GM19438 (cell line): ENCODE measurements around the gene NCOA1.
"Not testable (repeated sequence)": the region's sequence is repeated elsewhere in the genome, so short reads cannot be mapped to it uniquely, and the experiment has no call there.

Experiments
- ATAC-seq: cut with Tn5 transposase; IDR thresholded peaks from one replicate; pipeline ENCODE4 v1.9.1; 2021; ENCODE audit warnings: low read depth; ENCODE audit not compliant: unreplicated experiment

The NCOA1 gene

DNA sequence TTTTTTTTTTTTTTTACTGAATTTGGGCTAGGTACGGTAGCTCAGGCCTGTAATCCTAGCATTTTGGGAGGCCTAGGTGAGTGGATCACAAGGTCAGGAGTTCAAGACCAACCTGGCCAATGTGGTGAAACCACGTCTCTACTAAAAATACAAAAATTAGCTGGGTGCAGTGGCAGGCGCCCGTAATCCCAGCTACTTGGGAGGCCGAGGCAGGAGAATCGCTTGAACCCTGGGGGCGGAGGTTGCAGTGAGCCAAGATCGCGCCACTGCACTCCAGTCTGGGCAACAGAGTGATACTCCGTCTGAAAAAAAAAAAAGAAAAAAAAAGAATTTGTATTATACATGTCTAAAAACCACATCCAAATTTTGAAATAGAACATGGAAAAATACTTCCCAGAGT is 78.5 kb downstream of the NCOA1 start:
- ATAC-seq, result not testable (repeated sequence)

DNA sequence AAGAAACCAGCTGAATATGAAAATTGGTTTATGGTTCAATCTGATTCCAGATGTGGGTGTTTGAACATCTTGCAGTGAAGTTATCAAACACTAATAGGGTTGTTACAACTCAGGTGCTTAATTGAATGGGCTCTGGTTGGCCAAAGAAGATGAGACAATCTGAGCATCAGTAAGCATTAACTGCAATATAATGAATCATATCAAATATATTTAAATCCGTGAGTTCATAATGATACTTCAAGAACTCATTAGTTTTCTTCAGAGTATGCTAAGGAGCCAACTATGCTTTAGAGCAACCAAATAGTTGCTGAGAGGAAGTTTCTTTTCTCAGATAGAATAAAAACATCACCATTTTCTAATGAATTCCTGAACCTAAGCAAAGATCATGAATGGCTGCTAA is 79.2 kb downstream of the NCOA1 start:
- no peak for ATAC-seq

DNA sequence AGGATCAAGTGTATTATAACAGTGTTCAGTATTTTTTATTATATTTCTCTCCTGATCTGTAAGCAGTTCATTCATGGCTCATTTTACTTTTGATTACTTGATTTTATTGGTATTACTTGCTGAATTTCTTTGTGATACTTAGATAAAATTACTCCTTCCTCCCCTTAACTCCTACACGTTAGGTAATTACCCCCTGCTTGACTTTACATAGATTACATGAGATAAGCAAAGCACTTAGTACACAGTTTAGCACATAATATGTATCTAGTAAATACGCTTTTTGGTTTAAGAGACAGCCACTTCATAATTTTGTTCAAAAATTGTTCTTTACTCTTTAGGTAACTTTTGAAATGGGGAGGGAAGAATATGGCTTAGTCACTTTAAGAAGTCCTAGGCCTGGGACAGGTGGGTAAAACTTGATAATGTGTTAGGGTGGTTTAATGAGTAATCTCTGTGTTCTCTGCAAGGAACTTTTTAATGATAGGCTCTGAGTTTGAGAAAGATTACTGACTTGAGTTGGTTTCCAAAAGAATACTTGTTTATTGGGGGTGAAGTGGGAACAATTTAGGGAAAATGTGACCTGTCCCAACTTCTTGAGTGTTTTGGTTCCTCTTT is 80.9 kb downstream of the NCOA1 start:
- no peak for ATAC-seq

- no peak for ATAC-seq
These were observed 85.1 kb downstream of the NCOA1 start for GRCh38 chr2:24576146-24576545.

DNA sequence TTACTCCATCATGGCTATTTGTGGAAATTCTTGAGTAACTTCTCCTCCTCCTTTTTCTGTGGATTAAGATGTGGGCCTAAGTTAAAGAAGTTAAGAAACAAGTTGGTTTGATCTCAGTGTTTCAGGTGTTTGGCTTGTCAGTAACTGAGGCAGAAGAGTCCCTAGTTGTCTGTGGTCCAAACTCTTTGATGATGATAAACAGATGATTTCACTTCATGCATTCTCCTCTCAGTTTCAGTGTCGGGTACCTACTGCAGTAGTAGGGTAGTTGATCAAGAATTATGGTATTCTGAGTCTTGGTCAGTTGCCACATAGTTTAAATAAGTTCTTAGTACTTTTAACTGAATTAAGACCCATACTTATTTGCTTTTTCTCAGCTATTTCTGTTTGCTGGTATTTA is 85.6 kb downstream of the NCOA1 start:
- peak; percentile 40 for ATAC-seq

DNA sequence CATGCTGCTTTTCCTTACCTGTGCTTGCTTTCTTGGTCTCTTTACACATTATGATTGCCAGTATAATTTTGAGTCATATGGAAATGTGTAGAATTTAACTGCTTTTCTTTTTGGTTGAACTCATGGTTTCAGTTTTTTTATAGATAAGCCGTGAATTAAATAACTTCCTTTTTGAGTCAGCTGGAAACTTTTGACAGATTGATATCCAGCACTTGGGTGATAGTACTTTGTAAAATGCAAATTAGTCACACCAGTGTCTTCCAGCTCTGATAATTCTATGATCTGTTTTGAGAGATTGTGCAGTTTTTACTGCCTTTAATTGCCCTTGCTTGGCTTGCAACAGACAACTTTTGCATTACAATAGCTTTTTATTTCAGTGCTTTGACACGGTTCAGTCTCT is 86.4 kb downstream of the NCOA1 start:
- ATAC-seq, result peak; percentile 54

GRCh38 chr2:24579053-24579803 is 88.2 kb downstream of the NCOA1 start:
- no peak for ATAC-seq

- no peak for ATAC-seq
These were observed 89.5 kb downstream of the NCOA1 start for GRCh38 chr2:24580561-24580960.

DNA sequence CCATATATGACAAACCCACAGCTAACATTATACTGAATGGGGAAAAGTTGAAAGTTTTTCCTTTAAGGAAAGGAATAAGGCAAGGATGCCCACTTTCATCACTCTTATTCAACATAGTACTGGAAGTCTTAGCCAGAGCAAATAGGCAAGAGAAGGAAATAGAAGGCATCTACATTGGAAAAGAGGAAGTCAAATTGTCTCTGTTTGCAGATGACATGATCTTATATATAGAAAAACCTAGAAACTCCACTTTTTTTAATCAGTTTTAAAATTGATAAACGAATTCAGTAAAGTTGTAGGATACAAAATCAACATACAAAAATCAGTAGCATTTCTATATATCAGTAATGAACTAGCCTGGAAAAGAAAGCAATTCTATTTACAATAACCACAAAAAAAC is 90.9 kb downstream of the NCOA1 start:
- not testable (repeated sequence) for ATAC-seq

DNA sequence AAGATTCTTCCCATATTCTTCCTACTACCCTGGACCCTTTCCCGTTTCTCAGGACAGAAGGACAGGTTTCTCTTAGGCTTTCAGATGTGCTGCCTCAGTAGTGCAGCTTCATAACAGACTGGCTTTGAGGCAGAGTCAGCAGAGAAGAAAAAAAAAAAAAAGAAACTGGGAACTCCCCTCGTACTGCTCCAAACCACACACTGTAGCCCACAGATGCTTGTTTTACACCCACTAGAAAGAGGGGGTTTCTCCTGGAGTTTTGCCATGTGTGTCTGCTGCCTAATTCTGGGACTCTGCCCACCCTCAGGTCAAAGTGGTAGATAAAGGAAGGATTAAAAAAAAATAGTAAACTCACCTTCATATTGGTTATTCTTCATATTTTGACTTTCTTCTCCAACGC is 95.9 kb downstream of the NCOA1 start:
- ATAC-seq, result peak; percentile 56

DNA sequence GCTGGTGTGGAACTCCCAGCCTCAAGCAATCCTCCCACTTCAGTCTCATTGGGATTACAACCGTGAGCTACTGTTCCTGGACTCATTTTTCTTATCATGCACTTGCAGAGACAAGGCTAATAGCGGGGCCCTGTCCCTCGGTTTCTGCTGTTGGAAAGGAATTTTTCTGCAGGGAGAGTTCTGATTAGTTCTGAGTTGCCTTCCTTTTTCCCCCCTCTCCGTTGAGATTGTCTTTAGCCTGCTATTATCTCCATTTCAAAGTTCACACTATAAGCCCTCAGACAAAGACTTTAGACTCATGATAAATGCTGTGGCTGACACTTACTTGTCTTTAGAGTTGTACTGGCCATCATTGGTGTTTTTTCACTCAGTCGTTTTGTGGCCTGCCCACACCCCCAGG is 97.2 kb downstream of the NCOA1 start:
- no peak for ATAC-seq

GRCh38 chr2:24592441-24593100 is 101.5 kb downstream of the NCOA1 start:
- ATAC-seq, result no peak

- ATAC-seq, result no peak
These were observed 103.2 kb downstream of the NCOA1 start for GRCh38 chr2:24594283-24594682.

GRCh38 chr2:24597181-24597870 is 106.3 kb downstream of the NCOA1 start:
- no peak for ATAC-seq

DNA sequence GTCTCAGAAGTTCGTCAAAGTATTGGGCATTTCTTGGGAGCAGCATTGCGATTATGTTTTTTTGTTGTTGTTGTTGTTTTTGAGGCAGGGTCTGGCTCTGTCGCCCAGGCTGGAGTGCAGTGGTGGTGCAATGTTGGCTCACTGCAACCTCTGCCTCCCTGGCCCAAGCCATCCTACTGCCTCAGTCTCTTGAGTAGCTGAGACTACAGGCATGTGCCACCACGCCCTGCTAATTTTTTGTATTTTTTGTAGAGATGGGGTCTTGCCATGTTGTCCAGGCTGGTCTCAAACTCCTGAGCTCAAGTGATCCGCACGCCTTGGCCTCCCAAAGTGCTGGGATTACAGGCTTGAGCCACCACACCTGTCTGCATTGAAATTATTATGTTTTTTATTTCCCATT is 109.1 kb downstream of the NCOA1 start:
- ATAC-seq, result not testable (repeated sequence)

DNA sequence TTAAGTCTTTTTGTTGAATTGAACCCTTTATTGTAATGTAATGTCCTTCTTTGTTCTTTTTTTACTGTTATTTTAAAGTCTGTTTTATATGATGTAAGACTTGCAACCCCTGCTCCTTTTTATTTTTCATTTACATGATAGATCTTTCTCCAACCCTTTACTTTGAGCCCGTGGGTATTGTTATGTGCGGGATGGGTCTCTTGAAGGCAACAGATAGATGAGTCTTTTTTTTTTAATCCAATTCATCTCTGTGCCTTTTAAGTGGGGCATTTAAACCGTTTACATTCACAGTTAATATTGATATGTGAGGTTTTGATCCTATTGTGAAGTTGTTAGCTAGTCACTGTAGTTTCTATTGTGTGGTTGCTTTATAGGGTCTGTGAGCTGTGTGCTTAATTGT is 120.6 kb downstream of the NCOA1 start:
- no peak for ATAC-seq

- peak; percentile 68 for ATAC-seq
These were observed 122.2 kb downstream of the NCOA1 start for GRCh38 chr2:24613154-24613814.

GRCh38 chr2:24616616-24617015 is 125.6 kb downstream of the NCOA1 start:
- no peak for ATAC-seq

GRCh38 chr2:24617424-24617823 is 126.4 kb downstream of the NCOA1 start:
- ATAC-seq, result no peak

DNA sequence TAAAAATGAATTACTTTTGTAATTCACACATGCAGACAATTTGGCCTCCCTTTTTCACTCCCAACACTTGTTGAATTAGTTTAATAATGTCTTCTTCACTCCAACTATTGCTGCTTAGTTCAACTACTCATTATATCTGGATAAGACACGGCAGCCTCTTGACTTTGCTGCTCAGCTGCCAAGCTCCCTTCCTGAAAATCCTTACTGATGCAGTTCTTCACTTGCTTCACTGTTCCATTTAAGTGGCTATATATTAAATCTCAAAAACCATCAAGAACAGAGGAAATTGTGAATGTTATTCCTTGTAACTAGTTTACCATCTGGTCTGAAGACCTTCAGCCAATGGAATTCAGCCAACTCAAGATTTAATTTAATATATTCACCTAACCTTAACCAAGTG is 127.1 kb downstream of the NCOA1 start:
- ATAC-seq, result no peak

DNA sequence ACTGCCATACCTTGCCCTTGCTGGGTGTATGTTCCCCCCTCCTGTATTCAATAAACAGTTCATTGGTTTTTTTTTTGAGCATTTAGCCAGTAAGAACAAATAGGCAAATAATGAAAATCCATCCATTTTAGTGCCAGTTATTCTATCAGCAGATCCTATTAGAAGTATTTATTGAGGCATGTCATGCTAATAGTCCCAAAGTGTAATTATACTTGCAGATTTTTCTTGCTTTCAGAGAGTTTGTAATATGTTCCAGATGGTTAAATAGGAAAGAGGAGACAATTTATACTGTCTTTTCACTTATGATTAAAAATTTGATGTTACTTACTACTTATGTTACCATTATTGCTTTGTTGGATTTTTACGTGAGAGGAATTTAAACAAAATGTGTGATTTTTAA is 127.6 kb downstream of the NCOA1 start:
- no peak for ATAC-seq
